8988T (cell line): Measurements from ENCODE around the gene ANKS1B.

Experiments
- DNase-seq: peaks from one replicate; pipeline ENCODE4 v3.0.0; 2011

Gene ANKS1B

DNA sequence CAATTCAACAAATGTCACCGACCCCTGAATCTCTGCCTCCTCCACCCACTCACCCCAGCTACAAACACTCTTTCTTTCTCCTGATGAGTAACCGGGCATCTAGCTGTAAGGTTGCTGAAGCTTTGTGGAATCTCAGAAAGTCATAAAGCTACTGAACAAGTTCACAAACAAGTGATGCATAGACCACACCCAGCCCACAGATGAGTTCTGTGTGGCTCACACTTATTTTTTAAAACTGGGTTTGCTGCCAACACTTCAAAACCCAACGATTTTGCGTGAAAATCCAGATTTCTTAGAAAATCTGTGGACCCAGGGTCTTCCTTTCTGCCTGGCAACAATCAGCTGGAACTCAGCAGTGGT, 1243.6 kb downstream of the ANKS1B start:
- no peak for DNase-seq

DNA sequence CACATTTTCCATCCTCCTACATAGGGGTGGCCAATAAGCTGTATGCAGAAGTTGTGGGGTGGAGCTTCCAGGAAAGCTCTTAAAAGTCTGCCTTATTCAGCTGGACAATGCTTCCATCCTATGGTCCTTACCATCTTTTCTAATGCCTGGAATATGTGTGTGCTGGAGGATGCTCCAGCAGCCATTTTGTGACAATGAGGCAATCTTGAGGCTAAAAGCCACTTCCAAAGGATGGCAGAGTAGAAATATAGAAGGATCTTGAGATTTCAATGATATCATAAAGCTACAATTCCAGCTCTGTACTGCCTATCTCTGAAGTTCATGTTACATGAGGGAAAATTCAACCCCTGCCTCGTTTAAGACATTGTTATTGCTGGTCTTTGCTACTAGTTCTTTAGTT, 1244.0 kb downstream of the ANKS1B start:
- DNase-seq = no peak

DNA sequence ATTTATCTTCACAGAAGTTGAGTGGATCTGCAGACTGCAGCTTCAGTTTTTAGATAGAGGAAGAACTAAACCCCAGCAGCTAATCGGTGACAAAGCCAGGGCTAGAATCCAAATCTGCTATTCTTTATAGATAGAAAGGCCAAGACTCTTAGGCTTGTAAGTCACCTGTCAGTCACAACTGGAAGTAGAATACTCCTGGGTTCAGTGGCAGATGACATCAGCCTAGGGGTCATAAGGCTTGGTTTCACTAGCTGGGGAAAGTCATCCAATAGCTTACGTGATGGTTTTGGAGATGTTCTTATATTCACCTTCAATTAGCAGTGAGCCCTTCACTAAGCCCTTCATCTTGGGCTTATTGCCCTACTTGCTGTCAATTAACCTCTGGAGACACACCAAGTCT, 1246.2 kb downstream of the ANKS1B start:
- DNase-seq = no peak

DNA sequence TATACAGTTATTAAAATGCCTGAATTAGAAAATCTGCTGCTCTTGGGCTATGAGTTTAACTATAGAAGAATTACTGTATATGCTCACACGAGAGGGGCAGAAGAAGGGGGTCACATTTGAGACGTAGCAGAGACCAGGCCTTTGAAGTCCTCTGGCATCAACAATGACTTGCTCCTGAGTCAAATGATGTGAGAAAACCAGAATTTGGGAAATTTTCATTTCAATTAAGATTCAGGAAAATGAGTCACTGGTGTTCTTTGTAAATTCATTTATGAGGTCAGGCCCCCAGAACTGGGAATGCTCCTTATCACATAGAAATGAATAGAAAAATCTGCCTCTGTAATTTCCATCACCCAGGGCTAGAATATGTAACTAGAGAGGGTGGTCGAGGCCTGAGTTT, 1246.7 kb downstream of the ANKS1B start:
- no peak for DNase-seq

DNA sequence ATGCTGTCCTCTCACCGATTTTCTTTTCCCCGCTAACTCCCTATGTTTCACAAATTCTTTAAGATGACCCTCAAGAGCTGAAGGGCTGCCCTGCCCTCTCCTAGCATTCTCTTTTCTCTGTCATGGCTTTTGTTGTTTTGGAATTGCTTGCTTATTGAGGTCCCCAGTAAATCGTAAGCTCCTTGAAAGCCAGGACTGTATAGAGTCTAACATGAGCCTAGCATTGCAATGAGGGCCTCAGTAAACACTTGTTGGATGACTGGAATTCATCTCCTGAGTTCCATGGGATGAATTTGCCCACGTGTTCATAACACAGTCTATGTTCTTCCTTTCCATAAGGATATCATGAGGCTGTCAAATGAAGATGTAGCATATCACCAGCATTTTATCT, 1247.4 kb downstream of the ANKS1B start:
- DNase-seq = no peak

DNA sequence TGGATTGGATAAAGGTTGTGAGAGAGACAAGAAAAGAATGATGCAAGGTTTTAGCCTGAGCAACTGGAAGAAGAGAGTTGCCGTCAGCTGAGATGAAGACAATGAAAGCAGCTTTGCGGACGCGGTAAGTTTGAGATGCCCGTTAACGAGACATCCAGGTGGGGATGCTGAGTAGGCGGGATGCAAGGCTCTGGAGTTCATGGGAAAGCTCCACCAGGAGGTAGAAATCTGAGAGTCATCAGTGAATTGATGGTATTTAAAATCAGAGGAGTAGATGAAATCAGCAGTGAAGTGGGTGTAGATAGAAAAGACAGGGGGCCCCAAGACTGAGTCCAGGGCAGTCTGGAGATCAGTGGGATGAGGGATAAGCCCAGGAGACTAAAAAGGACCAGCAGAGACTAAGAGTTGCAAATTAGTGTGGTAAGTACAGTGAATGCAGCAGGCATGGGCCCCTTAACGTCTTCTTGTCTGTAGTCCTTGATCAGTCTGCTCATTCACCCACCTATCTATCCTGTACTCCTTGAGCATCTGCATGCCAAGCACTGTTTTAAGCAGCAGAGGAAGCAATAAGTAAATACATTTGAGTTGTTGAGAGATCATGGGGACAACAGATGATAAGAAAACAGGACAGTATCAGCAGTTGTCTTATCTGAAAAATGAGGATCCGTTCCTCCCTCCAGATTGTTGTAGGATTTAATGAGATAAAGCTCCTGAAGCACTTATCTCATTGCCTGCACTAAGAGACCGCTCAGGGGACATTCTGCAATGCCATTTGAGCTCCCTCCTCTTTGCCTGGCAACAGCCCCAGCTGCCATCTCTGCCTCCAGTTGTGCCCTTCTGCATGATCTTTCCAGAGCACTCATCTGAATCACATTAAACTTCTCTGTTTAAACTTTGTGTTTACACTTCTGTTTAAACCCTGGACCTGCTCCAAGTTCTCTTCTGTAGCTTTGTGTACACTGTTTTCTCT, 1248.1 kb downstream of the ANKS1B start:
- no peak for DNase-seq

DNA sequence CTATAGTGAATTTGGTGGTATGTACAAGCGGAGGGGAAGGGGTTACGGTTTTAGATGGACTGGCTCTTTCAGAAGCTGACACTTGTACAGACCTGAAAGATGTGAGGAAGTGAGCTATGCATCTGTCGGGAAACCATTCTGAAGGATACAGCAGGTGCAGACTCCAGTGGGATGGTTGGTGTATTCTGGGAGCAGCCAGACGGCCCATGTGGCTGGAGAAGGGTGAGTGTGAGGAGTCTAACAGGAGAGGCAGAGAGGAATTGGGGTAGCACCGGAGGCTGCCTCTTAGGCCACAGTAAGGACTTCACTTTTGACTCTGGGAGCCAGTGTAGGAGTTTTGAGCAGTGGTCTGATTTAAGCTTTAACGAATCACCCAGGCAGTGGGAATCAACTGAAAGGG, 1248.9 kb downstream of the ANKS1B start:
- no peak for DNase-seq

DNA sequence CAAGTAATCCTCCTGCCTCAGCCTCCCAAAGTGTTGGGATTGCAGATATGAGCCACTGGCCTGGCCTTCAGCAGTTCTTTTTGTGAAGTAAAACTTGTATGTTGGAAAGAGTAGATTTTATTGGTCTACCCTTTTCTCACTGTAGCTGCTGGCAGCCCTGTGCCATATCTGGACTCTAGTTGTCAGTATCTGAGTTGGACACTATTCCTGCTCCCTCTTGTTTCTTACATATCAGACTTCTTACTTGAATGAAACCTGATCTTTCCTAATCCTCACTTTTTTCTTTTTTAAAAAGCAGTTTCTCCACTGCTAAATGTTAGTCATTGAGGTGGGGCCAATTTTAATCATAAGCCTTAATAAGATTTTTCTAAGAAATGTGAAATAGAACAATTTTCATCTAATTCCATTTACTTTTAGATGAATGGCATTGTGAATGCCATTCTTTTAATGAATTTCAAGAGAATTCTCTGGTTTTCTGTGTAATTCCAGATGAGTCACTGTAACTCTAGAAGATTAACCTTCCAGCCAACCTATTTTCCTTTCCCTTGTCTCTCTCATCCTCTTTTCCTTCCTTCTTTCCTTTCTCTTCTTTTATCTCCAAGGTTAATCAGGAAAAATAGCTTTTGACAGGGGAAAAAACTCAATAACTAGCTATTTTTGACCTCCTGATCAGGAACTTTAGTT, 1250.9 kb downstream of the ANKS1B start:
- DNase-seq = no peak

DNA sequence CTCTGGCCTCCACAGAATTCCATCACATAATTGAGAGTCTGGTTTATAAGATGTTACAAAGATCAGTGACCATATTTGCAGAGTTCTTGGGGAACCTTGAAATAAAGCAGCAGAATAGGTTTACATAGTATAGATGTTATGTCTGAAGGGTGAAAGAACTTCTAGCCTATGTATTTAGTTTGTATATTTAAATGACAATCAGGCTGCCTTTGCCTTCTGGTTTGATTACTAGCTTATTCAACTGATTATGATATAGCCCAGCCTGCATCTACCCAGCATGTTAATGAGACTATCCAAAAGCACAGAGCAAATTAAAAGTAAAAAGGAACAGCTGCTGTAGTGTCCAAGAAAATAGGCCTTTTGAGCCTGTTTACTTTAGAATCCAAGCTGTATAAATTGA, 1254.3 kb downstream of the ANKS1B start:
- DNase-seq = no peak

DNA sequence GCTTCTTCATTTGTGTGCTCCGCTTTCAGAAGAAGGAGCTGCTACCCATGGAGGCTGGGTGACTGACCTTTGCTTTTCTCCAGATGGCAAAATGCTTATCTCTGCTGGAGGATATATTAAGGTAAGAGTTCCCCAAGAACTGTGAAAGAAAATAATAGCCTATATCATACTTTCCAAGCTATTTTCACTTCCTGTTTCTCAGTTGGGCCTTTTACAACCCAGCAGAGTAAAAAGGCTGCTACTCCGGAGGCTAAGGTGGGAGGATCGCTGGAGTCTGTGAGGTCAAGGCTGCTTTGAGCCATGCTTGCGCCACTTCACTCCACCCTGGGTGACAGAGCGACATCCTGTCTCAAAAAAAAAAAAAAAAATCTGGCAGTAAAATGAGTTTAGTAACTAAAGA, 1257.5 kb downstream of the ANKS1B start:
- no peak for DNase-seq

DNA sequence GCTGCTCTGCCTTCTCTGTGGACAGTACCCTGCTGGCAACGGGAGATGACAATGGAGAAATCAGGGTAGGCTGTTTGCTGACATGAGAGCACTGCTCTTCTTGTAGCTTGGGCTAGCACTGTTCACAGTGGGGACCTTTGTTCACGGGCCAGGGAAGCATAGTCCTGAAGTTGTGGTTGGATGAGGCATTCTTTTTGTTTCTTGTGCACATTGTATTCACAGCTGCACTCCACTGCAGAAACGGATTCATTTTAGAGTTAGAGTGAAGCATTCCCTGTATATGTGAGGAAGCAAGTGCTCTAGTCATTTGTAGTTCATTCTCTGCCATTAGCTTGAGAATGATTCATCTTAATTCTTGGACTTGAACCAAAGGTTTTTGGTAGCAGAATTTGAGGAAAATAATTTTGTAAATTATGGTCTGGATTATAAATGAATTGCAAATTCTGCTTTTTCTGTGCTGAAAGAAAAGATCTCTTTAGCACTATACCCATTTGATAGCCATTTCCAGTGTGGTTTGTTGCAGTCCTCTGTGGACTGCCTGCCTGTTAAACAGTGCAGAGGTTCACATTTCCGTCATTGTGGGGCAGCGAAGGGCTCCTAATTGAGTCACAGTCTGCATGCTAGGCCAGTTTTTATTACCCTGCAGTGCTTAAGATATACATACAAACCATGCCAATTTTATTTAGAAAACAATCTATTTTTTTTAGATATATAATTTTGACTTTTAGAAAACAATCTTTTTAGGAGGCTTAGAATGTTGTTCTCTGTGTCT, 1259.1 kb downstream of the ANKS1B start:
- no peak for DNase-seq

DNA sequence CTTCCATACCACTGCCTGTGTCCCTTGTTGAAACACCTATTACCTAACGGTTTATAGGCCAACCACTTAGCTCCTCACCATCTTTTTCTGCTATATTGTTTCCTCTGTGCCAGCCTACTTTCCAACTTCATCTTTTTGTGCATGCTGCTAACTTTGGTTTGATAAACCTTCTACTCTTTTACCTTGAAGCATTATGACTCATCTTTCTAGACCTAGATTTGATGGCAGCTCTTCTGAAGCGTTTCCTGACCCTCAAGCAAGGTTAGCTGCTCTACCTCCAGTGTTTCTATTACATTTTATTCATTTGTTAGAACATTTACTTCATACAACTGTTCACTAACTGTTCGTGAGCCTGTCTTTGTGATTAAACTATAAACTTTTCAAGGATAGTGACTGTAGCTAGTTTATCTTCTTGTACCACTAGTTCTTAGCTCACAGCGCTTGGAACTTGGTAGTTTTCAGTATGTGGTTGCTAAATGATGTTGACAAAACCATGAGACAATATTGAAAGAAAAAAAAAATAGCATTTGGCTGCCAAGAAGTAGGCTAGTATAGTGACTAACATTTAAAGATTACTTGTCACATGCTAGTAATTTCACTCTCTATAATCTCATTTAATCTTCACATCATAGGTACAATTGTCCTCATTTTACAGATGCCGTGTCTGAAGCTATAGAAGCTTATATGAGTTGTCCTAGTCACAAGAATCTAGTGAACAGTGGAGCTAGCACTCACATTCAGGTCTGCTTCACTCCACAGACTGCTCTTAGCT, 1260.2 kb downstream of the ANKS1B start:
- DNase-seq = no peak

DNA sequence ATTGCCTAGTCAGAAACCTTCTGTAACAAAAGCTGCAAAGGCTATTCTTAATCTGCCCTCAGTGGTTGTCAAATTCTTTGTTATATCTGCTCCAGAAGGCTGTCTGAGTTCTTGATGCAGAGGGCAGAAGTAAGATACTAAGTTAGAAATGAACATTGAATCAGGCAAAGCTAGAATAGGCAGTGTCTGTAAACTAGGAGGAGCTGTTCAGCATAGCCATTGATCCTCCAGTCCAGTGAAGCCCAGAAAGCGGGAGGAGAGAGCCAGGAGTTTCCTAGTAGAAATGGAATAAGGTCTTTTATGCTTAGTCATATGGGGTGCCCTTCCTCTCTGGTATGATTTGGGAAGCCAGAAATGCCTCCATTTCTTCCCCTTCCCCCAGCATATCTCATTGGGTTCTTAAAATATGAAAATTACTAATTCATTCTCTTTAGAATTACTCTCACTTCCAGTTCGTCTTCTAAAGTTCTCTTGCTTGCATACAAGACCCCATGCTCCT, 1263.5 kb downstream of the ANKS1B start:
- DNase-seq = no peak

DNA sequence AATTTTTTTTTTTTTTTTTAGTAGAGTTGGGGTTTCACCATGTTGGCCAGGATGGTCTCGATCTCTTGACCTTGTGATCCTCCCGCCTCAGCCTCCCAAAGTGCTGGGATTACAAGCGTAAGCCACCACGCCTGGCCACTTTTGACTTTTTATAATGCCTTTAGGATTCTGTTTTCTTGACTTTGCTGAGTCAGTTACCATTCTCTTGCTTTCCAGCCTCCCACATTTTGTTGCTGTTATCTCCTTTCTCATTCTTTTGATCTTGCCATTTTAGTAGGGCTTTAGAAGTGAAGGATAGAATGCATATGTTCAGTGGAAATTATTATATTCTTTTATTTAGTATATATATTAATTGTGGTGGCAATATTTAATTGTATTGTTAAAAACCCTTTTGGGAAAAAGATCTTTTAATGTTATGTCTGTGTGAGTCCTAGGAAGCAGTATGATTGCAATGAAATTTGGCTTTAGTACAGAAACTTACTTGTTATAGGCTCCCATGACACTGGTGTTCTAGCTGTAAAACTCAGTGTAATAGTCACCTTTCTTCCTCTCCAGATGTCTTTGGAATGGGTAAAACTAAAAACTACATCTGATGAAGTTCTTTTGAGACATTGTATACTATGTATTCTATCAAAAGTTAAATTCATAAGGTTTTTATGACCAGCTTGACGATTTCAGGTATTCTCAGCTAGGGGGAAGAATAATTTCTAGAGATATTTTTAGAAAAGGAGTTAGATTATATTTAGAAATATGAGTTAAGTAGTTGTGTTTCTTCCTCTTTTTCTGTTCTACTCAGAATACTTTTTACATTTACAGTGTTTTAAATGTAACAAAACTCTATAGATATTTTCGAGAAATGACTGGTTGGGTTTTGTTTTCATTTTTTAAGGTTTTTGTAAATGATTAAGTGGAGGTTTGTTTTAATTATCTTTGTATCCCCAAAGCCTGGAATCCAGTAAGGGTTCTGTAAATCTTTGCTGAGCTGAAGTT, 1264.9 kb downstream of the ANKS1B start:
- DNase-seq = no peak

DNA sequence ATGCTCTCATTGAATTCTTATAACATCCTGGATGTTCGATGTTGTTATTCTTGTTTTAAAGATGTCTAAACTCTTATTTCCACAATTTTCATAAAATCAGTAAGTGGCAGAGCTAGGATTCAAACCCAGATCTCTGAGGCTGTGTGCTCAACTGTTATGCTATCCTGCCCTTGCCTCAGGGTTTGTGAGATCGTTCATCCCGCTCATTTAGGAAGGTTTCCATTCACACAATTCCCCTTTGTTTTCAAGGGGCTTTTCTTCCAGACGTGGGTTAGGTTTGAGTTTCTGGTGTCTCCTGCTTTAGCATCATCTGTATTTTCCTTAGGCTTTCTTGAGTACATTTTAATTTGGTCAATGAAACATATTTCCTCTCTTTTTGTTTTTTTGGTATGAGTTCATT, 1270.3 kb downstream of the ANKS1B start:
- no peak for DNase-seq

DNA sequence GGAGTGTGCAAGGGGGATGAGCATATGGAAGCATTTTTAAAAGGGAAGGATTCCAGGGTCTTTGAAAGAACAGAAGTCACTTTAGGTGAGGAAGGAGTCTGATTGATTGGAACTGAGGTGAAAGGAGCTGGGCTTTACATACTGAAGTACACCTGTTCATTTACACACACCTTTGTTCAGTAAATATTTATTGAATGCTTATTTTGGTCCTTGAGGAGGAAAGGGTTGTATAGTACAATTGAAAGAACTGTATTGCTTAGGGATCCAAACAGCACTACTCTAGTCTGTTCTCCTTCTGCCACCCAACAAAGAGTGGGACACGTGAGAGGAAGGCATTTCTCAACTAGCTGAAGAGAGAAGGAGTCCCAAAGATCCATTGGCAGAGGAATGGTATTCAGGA, 1275.7 kb downstream of the ANKS1B start:
- no peak for DNase-seq

DNA sequence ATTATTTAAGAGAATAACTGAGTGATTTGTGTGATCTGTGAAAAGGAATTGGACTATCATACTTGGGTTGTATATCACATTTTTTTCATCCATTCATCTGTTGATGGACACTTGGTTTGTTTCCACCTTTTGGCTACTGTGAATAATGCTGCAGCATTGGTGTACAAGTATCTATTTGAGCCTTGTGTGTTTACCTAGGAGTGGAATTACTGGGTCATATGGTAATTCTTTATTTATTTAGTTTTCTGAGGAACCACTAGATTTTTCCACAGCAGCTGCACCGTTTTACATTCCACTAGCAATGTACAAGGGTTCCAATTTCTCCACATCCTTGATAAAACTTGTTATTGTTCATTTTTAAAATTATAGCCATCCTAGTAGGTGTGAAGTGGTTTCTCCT, 1283.6 kb downstream of the ANKS1B start:
- DNase-seq = no peak

DNA sequence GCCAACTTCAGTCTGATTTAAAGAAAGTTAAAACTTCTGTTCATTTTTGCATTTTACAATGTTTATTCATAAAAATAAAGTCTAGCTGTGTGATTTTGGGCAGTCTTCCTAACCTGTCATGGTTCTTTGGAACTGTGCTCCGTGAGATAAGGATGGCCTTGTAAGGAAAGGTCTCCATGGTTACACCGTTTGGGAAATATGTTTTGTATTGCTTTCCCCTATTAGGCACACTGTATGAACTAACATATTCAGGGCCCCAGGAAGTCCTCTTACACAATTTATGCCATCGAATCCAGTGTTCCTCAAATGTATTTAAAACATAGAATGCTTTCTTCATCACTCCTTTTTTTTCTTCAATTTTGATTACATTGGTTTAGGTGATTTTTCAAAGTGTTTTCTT, 1285.2 kb downstream of the ANKS1B start:
- no peak for DNase-seq

DNA sequence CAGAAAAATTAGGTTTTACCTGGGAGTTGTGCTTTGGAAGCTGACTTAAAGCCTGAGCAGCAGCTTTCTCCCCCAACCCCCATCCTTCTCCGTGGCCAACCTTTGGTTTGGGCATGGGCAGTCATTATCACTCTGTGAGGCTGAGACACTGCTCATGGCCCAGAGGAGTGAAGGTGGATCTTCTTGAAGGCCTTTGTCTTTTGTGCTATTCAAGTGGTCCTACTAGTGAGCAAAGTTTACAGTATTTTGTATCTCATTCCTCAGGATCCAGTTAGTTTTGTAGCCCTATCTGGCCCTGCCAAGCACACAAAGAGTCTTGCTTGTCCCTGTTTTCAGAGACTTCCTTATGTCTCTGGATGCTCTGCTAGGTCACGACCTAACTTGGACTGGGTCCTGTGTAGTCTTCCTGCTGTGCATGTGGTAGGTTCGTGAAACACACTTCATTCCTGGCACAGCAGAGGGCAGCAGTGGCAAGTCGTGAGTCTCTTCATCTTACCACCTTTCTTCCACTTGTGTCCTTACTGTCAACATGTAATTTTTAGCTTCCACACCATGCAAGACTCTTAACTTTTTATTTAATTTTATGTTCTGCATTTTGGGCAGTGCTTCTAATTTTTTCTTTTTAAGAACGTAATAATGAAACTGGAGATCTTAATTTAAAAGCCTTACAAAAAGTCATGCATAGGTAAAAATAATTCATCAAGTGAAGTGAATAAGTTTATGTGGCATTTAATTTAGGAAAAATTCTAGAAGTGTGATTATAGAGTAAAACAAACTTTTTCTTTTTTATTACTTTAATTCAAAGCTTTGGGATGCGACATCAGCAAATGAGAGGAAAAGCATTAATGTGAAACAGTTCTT, 1285.9 kb downstream of the ANKS1B start:
- no peak for DNase-seq

DNA sequence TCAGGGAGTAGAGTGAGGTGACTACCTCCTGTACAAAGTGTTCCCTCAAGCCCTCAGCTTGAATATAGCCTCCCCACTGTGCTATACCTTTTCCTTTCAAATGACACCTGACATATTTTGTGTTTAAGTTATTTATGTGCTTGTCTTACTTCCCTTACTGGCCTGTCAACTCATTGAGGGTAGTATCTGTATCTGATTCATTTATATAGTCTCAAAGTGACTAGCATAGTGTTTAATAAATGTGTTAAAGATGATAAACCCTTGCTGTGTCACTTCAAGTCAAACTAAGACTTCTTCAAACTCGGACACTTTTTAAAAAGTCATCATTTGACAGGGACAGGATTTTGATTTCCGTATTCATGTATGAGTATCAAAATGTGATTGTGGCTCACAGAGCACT, 1287.5 kb downstream of the ANKS1B start:
- DNase-seq = no peak
